ENCODE results near the gene LYZL4.

Gene LYZL4

GRCh38 chr3:42410370-42411131 lies at the start of gene LYZL4:
Gene LYZL4 (minus strand): TSS chr3:42410610. CDS start chr3:42407251, 3,359 bp downstream.
- no peak for DNase-seq

DNA sequence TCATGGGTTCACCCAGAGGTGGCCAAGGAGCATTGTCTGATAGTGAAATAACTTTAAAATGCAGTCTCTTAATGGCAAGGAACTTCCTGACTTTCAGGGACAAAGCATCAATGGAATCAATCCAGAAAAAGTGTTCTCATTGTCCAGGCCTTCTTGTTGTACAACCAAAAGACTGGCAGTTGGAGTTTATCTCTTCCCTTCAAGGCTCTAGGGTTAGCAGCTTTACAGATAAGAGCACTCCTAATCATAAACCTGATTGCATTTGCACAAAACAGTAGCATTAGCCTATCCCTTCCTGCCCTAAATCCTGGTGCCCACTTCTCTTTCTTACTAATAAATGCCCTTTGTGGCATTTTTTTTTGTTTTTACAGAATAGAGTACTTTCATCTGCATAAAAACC lies 48.7 kb upstream of the LYZL4 start:
- DNase-seq = no peak

DNA sequence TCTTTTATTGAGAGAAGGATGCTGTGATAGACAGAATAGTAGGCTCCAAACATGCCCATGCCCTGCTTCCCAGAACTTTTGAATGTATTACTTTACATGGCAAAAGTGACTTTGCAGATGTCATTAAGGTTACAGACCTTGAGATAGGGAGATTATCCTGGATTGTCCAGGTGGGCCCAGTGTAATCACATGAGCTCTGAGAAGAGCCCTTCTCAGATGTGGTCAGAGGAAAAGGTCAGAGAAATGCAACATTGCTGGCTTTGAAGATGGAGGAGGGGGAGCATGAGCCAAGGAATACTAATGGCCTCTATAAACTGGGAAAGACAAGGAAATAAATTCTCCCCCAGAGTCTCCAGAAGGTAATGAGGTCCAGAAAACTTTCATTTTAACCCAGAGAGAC lies 45.8 kb upstream of the LYZL4 start:
- no peak for DNase-seq

GRCh38 chr3:42451546-42452230 lies 41.3 kb upstream of the LYZL4 start:
- DNase-seq = no peak

DNA sequence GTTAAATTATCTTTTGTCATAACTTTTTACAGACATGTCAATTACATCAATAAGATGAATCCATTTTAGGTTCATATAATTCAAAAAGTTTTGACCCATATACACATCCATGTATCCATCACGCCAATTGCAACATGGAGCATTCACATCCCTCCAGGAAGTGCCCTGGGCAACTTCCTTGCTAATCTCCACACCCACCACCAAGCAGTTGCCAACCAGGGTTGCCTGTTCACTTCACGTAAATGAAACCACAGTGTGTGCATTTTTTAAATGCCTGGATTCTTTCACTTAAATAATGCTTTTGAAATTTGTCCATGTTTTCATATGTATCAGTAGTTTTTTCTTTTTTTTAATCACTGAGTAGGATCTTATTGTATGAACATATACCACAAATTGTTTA lies 40.7 kb upstream of the LYZL4 start:
- DNase-seq = no peak

DNA sequence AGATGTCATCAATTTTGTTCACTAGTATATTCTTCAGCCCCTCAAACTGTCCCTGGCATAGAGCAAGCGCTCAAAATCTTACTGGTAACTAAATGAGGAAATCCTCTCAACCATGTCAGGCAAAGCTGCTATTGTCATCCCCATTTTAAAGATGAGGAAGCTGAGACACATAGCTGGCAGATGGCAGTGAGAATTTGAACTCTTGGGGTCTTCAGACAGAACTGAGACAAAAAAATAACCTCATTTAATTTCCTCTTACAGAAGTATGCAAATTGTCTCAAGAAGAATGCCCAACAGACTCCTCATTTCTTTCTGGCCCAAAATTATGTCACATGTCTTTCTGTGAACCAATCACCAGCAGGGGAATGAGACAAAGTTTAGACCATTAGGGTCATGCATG lies 40.2 kb upstream of the LYZL4 start:
- DNase-seq = no peak

GRCh38 chr3:42447481-42447880 lies 37.1 kb upstream of the LYZL4 start:
- no peak for DNase-seq

GRCh38 chr3:42446111-42447050 lies 36.0 kb upstream of the LYZL4 start:
- DNase-seq = no peak

GRCh38 chr3:42443819-42444436 lies 33.5 kb upstream of the LYZL4 start:
- peak; percentile 55 to 75 (median 64) for DNase-seq

DNA sequence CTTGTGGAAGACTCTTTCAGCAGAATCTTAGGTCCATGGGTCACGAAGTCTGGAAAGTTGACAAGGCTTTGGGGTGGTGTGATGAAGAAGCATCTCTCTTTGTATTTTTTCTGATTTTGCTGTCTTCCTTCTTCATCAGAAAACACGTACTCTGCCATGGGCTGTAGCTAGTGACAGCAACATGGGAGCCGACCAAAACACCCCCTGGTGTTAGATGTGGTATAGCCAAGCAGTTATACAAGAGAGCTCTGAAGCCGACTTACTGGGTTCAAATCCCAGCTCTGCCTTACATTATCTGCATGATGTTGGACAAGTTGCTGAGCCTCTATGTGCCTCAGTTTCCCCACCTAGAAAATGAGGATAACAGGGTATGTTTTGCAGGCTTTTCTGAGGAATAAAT lies 32.9 kb upstream of the LYZL4 start:
- DNase-seq = no peak

DNA sequence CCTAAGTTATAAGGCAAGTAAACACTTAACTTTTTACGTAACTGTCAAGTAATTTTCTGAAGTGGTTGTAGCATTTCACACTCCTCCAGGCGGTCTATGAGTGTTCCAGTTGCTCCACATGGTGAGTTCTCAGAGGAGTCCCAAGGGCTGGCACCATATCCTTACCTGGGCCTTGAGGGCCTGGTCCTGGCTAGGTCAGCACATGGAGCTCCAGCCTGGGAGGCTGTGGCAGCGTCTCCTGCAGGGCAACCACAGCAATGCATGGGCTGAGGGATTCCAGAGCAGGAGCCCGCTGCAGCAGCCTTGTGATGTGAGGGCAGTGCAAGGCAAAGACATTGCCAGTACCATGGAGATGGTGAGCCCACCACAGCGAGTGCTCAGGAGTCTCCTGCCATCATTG lies 32.2 kb upstream of the LYZL4 start:
- peak in 1 of 3 experiments; percentile 16 for DNase-seq

DNA sequence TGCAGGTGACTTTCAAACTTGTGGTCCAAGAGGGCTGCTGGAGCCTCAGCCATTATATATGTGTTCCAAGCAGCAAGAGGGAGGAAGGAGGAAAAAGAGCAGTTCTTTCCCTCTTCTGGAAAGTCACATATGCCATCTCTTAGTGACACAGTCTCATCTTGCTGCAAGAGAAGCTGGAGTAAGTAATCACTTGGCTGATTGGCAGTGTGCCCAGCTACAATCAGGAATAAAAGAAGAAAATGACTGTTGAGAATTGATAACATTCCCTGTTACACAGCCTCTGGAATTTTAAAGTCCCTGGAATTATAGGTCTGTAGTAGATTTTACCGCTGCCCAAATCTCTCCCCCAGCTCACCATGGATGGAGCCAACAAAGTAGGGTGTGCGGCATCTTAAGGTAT lies 31.4 kb upstream of the LYZL4 start:
- DNase-seq = peak in 2 of 3 experiments; percentile 4 to 10

DNA sequence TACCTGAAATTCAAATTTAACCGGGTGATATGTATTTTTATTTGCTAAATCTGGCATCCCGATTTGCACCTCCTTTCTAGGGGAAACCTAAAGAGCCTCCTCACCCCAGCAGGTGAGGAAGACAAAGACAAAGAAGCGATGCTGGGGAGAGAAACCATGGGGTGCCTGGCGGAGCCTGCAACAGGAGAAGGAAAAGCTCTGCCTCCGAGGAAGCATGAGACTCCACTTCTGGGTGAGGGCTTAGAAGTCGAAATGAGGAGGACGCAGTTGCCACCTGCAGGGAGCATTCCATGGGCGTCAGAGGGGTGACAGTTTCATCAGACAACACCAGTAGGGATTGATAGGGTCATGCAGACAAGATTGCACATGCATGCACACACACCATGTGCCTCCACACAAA lies 30.5 kb upstream of the LYZL4 start:
- peak in 1 of 3 experiments; percentile 1 for DNase-seq

GRCh38 chr3:42439261-42440115 lies 29.1 kb upstream of the LYZL4 start:
- DNase-seq = peak; percentile 2 to 41 (median 23)

- DNase-seq = no peak
Measured at GRCh38 chr3:42438758-42439157, 28.3 kb upstream of the LYZL4 start.

DNA sequence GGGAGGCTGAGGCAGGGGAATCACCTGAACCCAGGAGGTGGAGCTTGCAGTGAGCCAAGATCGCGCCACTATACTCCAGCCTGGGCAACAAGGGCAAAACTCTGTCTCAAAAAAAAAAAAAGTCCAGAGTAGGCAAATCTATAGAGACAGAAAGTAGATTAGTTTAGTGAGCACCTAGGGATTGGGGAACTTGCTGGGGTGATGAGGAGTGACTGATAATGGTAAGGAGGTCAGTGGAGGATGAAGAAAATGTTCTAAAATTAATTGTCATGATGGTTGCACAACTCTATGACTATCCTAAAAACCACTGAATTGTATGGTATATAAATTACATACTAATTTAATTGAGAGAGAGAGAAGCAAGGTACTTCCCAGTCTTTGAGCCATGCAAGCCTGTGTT lies 27.8 kb upstream of the LYZL4 start:
- no peak for DNase-seq

DNA sequence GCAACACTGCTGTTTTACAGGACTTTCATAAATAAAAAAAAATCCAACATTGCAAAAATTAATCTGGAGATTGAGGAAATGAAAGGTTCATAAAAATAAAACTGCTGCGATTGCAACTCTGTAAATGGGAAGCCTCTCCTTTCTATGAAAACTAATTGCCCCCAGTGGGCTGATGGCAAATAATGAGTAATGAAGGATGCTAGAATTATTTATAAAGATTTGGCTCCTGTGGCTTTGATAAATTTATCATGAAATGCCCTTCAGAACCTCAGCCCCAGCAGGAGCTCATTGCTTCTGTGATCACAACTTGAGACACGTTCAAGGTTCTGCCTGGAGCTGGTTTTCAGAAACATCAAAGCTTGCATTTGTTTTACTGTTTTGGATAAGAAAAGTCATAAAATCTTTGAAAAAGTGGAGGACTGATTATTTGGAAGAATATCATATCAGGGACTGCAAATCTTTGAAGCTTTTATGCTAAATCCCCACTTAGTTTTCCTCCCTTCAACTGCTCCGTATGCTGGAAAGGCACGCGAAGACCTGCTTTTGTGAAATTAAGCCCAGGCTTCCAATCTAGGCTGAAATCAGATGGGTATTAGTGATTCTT lies 24.5 kb upstream of the LYZL4 start:
- no peak for DNase-seq

- no peak for DNase-seq
Measured at GRCh38 chr3:42432485-42432884, 22.1 kb upstream of the LYZL4 start.

GRCh38 chr3:42430781-42431532 lies 20.5 kb upstream of the LYZL4 start:
- no peak for DNase-seq

DNA sequence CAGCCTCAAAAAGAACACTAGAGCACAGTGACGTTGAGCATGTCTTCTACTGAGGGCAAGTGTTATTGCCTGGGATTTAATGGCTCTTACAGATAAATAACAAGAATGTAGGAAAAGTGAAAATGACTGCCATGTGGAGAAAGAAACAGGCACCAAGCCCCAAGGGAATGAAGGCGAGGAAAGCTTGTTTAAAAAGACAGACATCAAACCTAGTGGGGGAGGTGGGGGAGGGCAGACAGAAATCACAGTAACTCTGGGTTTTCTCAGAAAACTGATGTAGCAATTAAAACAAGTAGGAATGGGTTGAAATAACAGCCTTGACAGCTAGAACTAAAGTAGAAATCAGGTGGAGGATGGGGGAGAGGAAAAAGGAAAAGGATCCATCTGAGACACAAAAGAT lies 18.4 kb upstream of the LYZL4 start:
- DNase-seq = no peak

Data from NCI-H1417 (cell line).